Gastrocnemius medialis (tissue), 4 donors: ENCODE measurements around the gene PAK5.

Source experiments
- POLR2A ChIP-seq, 2 donors: fragments of 450-650 bp; IDR thresholded peaks; one replicate each; pipeline ENCODE4 v1.6.1; 2017; ENCODE audit warnings: antibody characterized with exemption in 2 of 2, mild to moderate bottlenecking in 2 of 2, moderate library complexity in 2 of 2
- TF ChIP-seq, protein P1 (sequence below), 5 experiments: fragments of 450-650 bp in 3 of 5; fragments of 200-600 bp in 2 of 5; sonication (generic) in 2 of 5; IDR thresholded peaks in 4 of 5; conservative IDR thresholded peaks in 1 of 5; 1 replicate in 4 of 5; 2 replicates in 1 of 5; pipeline ENCODE4 v1.5.1; 2016 to 2019; ENCODE audit warnings: antibody characterized with exemption in 5 of 5, mild to moderate bottlenecking in 3 of 5, moderate library complexity in 3 of 5

DNA sequence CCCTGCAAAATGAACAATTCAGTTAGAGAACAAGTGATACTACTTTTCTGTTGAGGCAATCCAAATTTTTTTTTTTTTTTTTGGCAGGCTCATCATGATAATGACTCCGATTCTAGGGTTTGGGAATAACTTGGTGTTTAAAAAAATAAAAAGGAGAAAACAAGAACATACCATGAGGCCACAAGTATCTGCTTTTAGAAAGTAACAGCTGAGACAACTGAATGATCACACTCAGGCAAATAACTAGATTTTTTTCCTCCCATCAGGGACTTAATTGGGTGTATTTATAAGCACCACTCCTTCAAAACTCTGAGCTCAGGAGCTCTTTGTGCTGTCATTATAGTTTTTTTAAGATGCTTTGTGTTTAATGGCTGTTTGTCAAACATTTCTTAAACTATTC lies 29.6 kb downstream of the PAK5 start:
- TF ChIP-seq, protein P1, sequence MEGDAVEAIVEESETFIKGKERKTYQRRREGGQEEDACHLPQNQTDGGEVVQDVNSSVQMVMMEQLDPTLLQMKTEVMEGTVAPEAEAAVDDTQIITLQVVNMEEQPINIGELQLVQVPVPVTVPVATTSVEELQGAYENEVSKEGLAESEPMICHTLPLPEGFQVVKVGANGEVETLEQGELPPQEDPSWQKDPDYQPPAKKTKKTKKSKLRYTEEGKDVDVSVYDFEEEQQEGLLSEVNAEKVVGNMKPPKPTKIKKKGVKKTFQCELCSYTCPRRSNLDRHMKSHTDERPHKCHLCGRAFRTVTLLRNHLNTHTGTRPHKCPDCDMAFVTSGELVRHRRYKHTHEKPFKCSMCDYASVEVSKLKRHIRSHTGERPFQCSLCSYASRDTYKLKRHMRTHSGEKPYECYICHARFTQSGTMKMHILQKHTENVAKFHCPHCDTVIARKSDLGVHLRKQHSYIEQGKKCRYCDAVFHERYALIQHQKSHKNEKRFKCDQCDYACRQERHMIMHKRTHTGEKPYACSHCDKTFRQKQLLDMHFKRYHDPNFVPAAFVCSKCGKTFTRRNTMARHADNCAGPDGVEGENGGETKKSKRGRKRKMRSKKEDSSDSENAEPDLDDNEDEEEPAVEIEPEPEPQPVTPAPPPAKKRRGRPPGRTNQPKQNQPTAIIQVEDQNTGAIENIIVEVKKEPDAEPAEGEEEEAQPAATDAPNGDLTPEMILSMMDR (IDR thresholded peaks at IDR 0.05 in 4 of 5, conservative IDR thresholded peaks at IDR 0.05 in 1 of 5), result no peak
- no peak for TF ChIP-seq POLR2A (IDR thresholded peaks at IDR 0.05)
